GM12865 (cell line): ENCODE results near the gene GALNT2.
A peak's percentile ranks its signal among the peaks of the same experiment; 100 is the strongest.

Experiments
- DNase-seq: peaks from one replicate; pipeline ENCODE4 v3.0.0; 2010; ENCODE audit warnings: low read depth
- H3K4me3 ChIP-seq: 2 replicates; pipeline ENCODE4 v1.5.1; 2011; ENCODE audit warnings: mild to moderate bottlenecking, low read depth, low read length, control low read depth
- TF ChIP-seq, protein P1 (sequence below): IDR thresholded peaks from 2 replicates; pipeline ENCODE4 v1.5.1; 2011; ENCODE audit warnings: low read length, control low read depth, low read depth, inconsistent platforms; ENCODE audit not compliant: insufficient read depth; ENCODE audit errors: missing control alignments

GALNT2 gene

DNA sequence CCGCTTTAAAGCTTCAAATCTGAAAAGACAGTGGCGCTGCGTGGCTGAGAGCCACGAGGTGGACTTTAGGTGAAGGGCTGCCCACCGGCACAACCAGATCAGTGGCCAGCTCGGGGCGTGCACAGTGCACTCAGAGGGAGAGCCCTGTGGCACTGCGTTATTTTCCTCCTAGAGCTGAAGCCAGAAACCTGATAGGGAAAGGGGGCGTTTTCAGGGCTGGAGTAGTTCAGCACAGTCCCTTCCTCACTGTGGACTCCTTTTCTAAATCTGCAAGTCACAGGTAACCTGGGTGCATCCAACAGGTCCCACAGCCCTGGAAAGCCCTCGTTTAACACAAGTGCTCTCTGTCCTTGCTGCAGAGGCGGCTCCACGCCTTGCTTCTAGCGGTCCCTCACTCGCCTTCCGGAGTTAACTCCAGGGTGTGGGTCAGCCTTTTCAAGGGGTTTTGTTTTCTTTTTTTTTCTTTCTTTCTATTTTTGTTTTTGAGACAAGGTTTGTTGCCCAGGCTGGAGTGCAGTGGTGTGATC, 81.2 kb downstream of the GALNT2 start:
- no peak for DNase-seq
- TF ChIP-seq, protein P1, sequence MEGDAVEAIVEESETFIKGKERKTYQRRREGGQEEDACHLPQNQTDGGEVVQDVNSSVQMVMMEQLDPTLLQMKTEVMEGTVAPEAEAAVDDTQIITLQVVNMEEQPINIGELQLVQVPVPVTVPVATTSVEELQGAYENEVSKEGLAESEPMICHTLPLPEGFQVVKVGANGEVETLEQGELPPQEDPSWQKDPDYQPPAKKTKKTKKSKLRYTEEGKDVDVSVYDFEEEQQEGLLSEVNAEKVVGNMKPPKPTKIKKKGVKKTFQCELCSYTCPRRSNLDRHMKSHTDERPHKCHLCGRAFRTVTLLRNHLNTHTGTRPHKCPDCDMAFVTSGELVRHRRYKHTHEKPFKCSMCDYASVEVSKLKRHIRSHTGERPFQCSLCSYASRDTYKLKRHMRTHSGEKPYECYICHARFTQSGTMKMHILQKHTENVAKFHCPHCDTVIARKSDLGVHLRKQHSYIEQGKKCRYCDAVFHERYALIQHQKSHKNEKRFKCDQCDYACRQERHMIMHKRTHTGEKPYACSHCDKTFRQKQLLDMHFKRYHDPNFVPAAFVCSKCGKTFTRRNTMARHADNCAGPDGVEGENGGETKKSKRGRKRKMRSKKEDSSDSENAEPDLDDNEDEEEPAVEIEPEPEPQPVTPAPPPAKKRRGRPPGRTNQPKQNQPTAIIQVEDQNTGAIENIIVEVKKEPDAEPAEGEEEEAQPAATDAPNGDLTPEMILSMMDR = no peak
- no peak overlapping the region for H3K4me3 ChIP-seq

DNA sequence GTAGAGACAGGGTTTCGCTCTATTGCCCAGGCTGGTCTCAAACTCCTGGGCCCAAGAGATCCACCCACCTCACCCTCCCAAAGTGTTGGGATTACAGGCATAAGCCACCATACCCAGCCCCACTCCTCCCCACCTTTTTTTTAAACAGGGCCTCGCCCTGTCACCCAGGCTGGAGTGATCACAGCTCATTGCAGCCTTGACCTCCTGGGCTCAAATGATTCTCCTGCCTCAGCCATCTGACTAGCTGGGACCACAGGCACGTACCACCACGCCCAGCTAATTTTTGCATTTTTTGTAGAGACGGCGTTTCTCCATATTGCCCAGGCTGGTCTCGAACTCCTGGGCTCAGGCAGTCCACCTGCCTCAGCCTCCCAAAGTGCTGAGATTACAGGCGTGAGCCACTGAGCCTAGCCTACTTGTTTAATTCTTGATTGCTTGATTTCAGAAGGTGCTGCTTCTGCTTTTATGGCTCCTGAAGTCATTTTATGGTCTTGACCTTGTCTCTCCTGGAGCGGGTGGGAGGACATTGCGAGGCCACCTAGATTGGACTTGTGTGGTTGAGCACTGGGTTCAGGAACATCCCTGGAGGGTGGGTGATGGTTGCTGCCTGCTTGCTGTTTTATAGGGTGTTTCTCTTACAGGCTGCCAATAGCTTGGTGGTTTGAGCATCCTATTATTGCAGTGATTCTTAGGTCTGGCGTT, 81.9 kb downstream of the GALNT2 start:
- TF ChIP-seq, protein P1 = no peak
- H3K4me3 ChIP-seq = no peak overlapping the region
- no peak for DNase-seq

DNA sequence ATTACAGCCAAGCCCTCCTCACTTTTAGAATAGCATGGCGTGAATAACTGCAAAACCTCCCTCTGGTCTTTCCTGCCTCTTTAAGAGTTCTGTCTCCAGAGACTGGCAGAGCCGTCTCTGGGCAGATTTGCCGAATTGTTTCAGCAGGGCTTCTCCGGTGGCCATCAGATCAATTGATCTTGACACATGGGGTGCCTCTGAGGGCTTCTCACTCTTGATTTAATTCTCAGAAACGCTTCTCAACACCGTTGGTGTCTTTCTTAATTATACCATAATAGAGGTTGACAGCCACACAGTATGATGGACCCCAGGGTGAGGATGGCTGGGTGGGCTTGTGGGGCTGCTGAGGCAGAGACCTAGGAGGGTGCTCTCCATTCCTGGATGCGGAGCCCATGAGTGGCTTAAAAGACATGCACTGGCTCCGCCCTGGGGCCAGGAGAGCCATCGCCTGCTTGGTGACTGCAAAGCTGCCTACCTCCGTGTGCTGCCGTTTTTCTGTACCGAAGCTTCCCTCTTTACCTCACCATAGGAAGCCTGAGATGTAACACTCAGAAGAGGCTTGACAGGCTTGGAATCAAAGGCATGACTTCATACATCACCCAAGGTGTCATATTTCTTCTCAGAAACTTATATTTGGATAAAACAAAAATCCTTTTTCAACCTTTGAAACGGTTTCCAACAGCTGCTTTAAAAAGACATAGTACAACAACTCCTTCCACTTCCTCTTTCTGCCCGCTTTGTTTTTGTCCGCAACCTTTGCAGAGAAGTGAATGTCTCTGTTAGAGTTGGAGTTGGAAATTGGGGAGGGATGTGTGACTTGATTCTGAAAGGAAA, 82.9 kb downstream of the GALNT2 start:
- H3K4me3 ChIP-seq = peak overlapping the region; percentile 2; the same call in 1 of the 2 replicates
- TF ChIP-seq, protein P1 = no peak
- DNase-seq = peak; percentile 68

DNA sequence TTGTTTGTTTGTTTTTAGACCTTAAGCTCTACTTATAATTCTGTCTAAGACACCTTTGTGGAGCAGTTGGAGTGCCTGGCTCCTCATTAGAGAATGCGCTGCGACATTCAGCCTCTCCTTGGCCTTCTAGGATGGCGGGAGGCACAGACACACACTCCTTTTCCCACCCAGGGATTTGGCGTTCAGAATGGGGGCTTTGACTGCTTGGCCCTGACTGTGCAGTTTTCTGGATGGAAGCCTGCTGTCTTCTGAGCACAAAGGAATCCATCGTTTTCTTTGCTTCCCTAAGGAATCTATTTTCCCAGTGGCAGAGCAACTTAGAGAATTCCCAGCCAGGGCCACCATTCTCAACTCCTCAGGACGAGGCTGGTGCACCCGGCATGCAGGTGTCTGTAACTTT, 83.6 kb downstream of the GALNT2 start:
- H3K4me3 ChIP-seq = no peak overlapping the region
- TF ChIP-seq, protein P1 = no peak
- no peak for DNase-seq

DNA sequence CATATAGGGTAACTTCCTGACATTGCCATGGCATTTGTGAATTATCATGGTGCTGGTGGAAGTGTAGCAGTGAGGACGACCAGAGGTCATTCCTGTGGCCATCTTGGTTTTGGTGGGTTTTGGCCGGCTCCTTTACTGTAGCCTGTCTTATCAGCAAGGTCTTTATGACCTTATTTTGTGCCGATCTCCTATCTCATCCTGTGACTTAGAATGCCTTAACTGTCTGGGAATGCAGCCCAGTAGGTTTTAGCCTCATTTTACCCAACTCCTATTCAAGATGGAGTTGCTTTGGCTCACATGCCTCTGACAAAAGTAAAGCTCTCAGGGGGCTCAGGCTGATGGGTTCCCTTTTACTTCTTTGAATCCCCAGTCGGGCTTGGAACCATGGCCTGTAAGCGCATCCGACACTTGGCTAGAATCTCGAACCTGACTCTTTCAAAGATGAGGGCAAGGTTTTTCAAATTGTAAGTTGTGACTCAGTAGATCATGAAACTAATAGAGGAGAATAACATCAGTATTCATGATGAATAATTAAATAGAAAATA, 85.0 kb downstream of the GALNT2 start:
- H3K4me3 ChIP-seq = no peak overlapping the region
- TF ChIP-seq, protein P1 = no peak
- no peak for DNase-seq

DNA sequence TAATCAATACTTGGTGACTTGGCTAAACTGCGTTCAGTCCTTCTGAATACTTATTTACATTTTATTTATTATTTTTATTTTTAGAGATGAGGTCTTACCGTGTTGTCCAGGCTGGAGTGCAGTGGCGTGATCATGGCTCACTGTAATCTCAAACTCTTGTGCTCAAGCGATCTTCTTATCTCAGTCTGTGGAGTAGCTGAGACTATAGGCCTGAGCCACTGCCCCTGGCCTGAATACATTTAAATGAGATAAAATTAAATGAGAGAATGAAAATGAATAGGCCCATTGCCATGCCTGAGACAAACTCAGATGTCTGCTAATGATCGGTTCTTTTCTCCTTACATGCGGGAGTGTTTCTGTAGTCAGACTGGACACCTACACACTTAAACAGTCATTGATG, 86.0 kb downstream of the GALNT2 start:
- no peak overlapping the region for H3K4me3 ChIP-seq
- no peak for DNase-seq
- TF ChIP-seq, protein P1 = no peak
